ENCODE results near the gene RACK1. TPM values are rescaled to one million over a fixed set of nuclear protein-coding genes. Genes with fewer than 3 reads are reported as not detected.

The RACK1 gene
- total RNA-seq, 1 donor from 2014 or later, result 1,189 TPM

DNA sequence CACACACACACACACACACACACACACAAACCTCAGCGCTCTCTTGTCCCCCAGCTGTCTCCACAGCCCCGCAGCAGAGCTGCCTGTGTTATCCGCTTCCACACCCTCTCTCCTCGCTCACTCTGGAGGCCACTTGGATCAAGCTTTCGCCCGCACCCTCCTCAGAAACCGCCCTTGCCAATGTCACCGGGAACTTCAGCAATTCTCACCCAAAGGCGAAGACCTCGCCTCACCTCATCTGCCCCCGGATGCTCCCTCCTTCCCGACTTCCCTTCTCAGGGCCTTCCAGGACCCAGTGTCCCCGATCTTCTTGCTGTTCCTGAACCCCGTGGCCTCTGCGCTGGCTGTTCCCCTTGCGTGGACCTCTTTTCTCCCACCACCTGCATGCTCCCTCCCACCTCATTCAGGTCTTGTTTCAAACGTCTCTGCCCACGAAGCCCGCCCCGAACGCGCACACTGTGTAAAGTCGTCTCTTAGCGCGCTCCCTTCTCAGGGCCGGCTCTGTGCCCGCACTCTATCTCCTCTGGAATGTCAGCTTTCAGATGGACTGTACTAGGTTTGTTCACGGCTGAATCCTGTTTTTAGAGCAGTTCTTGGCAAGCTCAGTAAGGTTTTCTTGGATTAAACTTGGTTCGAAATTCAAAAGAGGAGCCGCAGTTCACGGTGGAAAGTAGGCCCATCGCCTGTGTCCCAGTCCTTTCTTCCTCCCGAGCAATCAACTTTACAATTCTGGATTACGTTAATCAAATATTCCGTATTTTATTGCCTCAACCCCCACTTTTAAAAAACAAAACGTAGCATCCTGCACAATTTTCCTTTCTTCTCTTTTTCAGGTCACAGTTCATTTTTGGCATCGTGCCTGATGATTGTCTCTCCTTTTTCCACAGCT, 37.7 kb downstream of the RACK1 start:
- H3K9me3 Mint-ChIP-seq (ENCODE audit: low read depth), result no peaks in the 10 kb centered on the region
- DNase-seq (ENCODE audit: low spot score), result no peak
- H3K36me3 Mint-ChIP-seq (ENCODE audit: low read depth), result no peaks in the 10 kb centered on the region
- peaks cover 26% of the 10 kb centered on the region for H3K4me1 Mint-ChIP-seq (ENCODE audit: low read depth)
- TF ChIP-seq, protein P1, sequence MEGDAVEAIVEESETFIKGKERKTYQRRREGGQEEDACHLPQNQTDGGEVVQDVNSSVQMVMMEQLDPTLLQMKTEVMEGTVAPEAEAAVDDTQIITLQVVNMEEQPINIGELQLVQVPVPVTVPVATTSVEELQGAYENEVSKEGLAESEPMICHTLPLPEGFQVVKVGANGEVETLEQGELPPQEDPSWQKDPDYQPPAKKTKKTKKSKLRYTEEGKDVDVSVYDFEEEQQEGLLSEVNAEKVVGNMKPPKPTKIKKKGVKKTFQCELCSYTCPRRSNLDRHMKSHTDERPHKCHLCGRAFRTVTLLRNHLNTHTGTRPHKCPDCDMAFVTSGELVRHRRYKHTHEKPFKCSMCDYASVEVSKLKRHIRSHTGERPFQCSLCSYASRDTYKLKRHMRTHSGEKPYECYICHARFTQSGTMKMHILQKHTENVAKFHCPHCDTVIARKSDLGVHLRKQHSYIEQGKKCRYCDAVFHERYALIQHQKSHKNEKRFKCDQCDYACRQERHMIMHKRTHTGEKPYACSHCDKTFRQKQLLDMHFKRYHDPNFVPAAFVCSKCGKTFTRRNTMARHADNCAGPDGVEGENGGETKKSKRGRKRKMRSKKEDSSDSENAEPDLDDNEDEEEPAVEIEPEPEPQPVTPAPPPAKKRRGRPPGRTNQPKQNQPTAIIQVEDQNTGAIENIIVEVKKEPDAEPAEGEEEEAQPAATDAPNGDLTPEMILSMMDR (IDR thresholded peaks at IDR 0.05), result no peak
- peak overlapping the region; percentile 94 for H3K27ac Mint-ChIP-seq (ENCODE audit: unreplicated experiment)
- peak overlapping the region; percentile 85 for H3K4me3 Mint-ChIP-seq (ENCODE audit: unreplicated experiment)
- H3K27me3 Mint-ChIP-seq (ENCODE audit: low read depth), result no peaks in the 10 kb centered on the region

DNA sequence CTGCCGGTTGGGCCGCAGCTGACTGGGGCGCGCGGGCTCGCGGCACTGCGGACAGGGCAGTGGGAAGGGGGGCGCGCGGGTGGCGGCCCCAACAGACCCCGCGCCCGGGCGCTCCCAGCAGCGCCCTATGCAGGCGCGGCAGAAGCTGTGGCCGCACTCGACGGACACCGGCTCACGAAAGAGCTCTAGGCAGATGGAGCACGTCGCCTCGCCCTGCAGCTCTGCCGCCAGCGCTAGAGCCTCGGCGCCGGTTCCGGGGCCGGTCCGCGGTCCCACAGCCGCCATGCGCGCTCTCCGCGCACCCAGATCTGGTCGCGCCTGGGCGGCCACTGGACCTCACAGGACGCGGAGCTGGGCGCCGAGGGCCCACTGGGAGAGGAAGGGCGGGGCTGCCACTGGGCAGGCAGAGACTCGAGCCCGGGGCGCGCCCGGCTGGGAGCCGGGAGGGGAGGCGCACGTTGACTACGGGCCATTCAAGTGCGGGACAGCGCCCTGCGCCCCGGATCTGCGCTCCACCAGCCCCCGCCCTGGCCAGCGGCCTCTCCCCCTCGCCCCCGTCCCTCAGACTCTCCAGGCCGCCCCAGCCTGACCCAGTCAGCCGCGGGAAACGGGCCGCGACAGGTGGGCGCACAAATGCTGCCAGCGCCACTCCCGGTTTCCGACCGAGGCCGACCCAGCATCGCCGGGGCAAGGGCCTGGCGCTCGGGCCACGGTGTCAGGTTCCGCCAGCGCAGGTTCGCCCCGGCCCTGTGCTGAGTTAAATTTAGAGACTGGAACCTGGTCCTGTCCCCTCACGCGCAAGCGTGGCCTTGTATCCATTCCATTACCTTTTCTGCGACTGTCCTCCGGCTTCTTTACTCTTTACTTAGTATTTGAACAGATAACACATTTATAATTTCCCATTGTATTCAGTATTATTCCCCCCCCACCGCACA, 38.6 kb downstream of the RACK1 start, which contains the start of gene TRIM7:
Gene TRIM7 (minus strand): TSS at position 371 of the 935 bp plus-strand sequence. CDS start 86 bp downstream, at position 285.
- H3K4me1 Mint-ChIP-seq (ENCODE audit: low read depth), result peaks cover 26% of the 10 kb centered on the region
- peak within 1 kb of the TSS; percentile 94 for H3K27ac Mint-ChIP-seq (ENCODE audit: unreplicated experiment)
- no peaks in the 10 kb centered on the region for H3K27me3 Mint-ChIP-seq (ENCODE audit: low read depth)
- H3K36me3 Mint-ChIP-seq (ENCODE audit: low read depth), result no peaks in the 10 kb centered on the region
- peak within 1 kb of the TSS; percentile 85 for H3K4me3 Mint-ChIP-seq (ENCODE audit: unreplicated experiment)
- DNase-seq (ENCODE audit: low spot score), result no peak
- no peaks in the 10 kb centered on the region for H3K9me3 Mint-ChIP-seq (ENCODE audit: low read depth)
- TF ChIP-seq, protein P1 (IDR thresholded peaks at IDR 0.05), result peak; percentile 1

DNA sequence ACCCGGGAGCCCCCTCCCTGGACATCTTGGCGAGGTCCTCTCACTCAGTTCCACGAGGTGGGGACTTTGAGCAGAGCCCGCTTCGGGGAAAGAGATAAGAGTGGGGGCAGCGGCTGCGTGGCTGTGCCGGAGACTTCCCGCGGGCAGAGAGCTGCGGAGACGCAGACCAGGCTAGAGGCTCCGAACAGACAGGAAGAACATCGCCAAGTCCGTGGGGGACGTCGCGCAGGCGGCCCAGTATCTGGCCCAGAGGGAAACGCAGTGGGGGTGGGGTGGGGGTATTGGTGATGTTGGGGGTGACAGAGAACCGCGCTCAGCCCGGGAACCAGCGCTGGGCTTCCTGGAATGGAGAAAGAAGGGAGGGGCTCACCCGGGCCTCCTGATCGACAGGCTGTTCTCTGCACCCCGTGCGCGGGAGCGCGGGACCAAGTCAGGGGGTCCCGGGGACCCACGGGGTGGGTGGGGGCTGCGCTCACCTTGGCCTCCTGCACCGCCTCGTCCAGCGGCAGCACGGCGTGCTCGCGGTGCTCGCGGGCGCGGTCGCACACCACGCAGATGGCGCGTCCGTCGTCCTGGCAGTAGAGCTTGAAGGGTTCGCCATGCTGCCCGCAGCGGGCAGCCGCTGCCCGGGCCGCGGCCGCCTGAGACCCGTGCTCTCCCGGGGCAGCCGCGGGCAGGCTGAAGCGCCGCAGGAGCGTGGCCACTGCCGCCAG, 39.4 kb downstream of the RACK1 start:
- H3K4me1 Mint-ChIP-seq (ENCODE audit: low read depth), result peaks cover 26% of the 10 kb centered on the region
- TF ChIP-seq, protein P1 (IDR thresholded peaks at IDR 0.05), result no peak
- no peaks in the 10 kb centered on the region for H3K36me3 Mint-ChIP-seq (ENCODE audit: low read depth)
- no peaks in the 10 kb centered on the region for H3K27me3 Mint-ChIP-seq (ENCODE audit: low read depth)
- no peaks in the 10 kb centered on the region for H3K9me3 Mint-ChIP-seq (ENCODE audit: low read depth)
- H3K27ac Mint-ChIP-seq (ENCODE audit: unreplicated experiment), result no peak overlapping the region
- no peak for DNase-seq (ENCODE audit: low spot score)
- H3K4me3 Mint-ChIP-seq (ENCODE audit: unreplicated experiment), result peak overlapping the region; percentile 85

DNA sequence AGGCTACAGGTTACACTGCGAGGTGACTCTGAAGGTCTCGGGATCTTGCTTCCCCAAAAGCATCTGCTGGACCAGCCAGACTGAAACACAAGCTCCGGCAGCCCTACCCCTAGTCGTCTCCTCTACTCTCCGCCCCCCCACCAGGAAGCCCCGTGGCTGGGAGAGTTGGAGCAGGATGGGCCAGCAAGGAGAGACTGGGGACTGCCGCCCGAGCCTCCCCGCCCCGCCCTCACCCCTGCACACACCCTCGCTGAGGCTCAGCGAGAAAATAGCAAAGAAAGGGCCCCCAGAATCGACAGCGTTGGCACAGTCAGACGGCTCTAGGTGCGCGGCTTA, 40.0 kb downstream of the RACK1 start:
- Mint-ChIP-seq H3K27ac (ENCODE audit: unreplicated experiment) (no peak overlapping the region), H3K9me3 (ENCODE audit: low read depth) (no peaks in the 10 kb centered on the region), H3K36me3 (ENCODE audit: low read depth) (no peaks in the 10 kb centered on the region), H3K4me3 (ENCODE audit: unreplicated experiment) (peak overlapping the region; percentile 85), H3K27me3 (ENCODE audit: low read depth) (no peaks in the 10 kb centered on the region), H3K4me1 (ENCODE audit: low read depth) (peaks cover 26% of the 10 kb centered on the region)
- no peak for DNase-seq (ENCODE audit: low spot score)
- TF ChIP-seq, protein P1 (IDR thresholded peaks at IDR 0.05), result no peak

Data from chondrocyte (in vitro differentiated cells).